Measurements from ENCODE around the gene PHLPP1. TPM values are rescaled to one million over a fixed set of nuclear protein-coding genes. Genes with fewer than 3 reads are reported as not detected.

PHLPP1 gene
- total RNA-seq, 1 experiment from 2014 or later, result 13.7 TPM

- intact Hi-C loops (cut with micrococcal nuclease; ENCODE audit: unreplicated experiment), result no loop called here
- ChIA-PET POLR2A (ENCODE audit: low non-redundant PET) (no interaction called here), CTCF (no interaction called here)
- no peaks in the 10 kb centered on the region for H3K27me3 ChIP-seq (replicated peaks; ENCODE audit: insufficient read depth, low read depth, low read length, poor library complexity)
- no peaks in the 10 kb centered on the region for H3K36me3 ChIP-seq (ENCODE audit: insufficient read depth, low read length, poor library complexity, severe bottlenecking)
- H3K4me3 ChIP-seq (ENCODE audit: low read depth, low read length, poor library complexity, severe bottlenecking), result no peak overlapping the region
- TF ChIP-seq EZH2 (IDR thresholded peaks at IDR 0.05; ENCODE audit: borderline replicate concordance, low read depth, low read length, poor library complexity, severe bottlenecking) (no peak), CTCF (conservative IDR thresholded peaks at IDR 0.05; ENCODE audit: low read depth, low read length) (no peak)
- no peaks in the 10 kb centered on the region for H3K4me1 ChIP-seq (ENCODE audit: insufficient read depth, low read length, poor library complexity, severe bottlenecking)
- BruUV-seq (replicated peaks), result no TSS peak
- DNase-seq (ENCODE audit: low spot score), result no peak
- H3K27ac ChIP-seq (ENCODE audit: low read depth, low read length, poor library complexity, severe bottlenecking), result no peak overlapping the region
- no peaks in the 10 kb centered on the region for H3K9me3 ChIP-seq (ENCODE audit: low read depth, low read length, poor library complexity, severe bottlenecking)
These were observed 263.8 kb downstream of the PHLPP1 start for GRCh38 chr18:62979176-62979575.

GRCh38 chr18:62979900-62980299 lies 264.6 kb downstream of the PHLPP1 start:
- H3K9me3 ChIP-seq (ENCODE audit: low read depth, low read length, poor library complexity, severe bottlenecking), result no peaks in the 10 kb centered on the region
- no peaks in the 10 kb centered on the region for H3K4me1 ChIP-seq (ENCODE audit: insufficient read depth, low read length, poor library complexity, severe bottlenecking)
- POLR2A ChIA-PET (ENCODE audit: low non-redundant PET), result no interaction called here
- no peak for TF ChIP-seq CTCF (conservative IDR thresholded peaks at IDR 0.05; ENCODE audit: low read depth, low read length)
- no peak for TF ChIP-seq EZH2 (IDR thresholded peaks at IDR 0.05; ENCODE audit: borderline replicate concordance, low read depth, low read length, poor library complexity, severe bottlenecking)
- TSS peak; percentile 59 for BruUV-seq (replicated peaks)
- intact Hi-C loops (cut with micrococcal nuclease; ENCODE audit: unreplicated experiment), result loop anchor here (10.0 kb wide), 1 partner anchor 545 kb away; no protein-coding TSS in a partner anchor
- H3K4me3 ChIP-seq (ENCODE audit: low read depth, low read length, poor library complexity, severe bottlenecking), result no peak overlapping the region
- no peaks in the 10 kb centered on the region for H3K27me3 ChIP-seq (replicated peaks; ENCODE audit: insufficient read depth, low read depth, low read length, poor library complexity)
- CTCF ChIA-PET, result no interaction called here
- H3K36me3 ChIP-seq (ENCODE audit: insufficient read depth, low read length, poor library complexity, severe bottlenecking), result no peaks in the 10 kb centered on the region
- no peak overlapping the region for H3K27ac ChIP-seq (ENCODE audit: low read depth, low read length, poor library complexity, severe bottlenecking)
- no peak for DNase-seq (ENCODE audit: low spot score)

- H3K9me3 ChIP-seq (ENCODE audit: low read depth, low read length, poor library complexity, severe bottlenecking), result no peaks in the 10 kb centered on the region
- ChIA-PET POLR2A (ENCODE audit: low non-redundant PET) (no interaction called here), CTCF (interaction anchor here (1.8 kb wide), 1 partner anchor 395 kb away, joined by 12 read pairs; no protein-coding TSS in a partner anchor)
- no peaks in the 10 kb centered on the region for H3K36me3 ChIP-seq (ENCODE audit: insufficient read depth, low read length, poor library complexity, severe bottlenecking)
- intact Hi-C loops (cut with micrococcal nuclease; ENCODE audit: unreplicated experiment), result loop anchor here (10.0 kb wide), 1 partner anchor 547 kb away; no protein-coding TSS in a partner anchor
- no peak for DNase-seq (ENCODE audit: low spot score)
- H3K4me3 ChIP-seq (ENCODE audit: low read depth, low read length, poor library complexity, severe bottlenecking), result no peak overlapping the region
- H3K27me3 ChIP-seq (replicated peaks; ENCODE audit: insufficient read depth, low read depth, low read length, poor library complexity), result no peaks in the 10 kb centered on the region
- no peak overlapping the region for H3K27ac ChIP-seq (ENCODE audit: low read depth, low read length, poor library complexity, severe bottlenecking)
- no TSS peak for BruUV-seq (replicated peaks)
- H3K4me1 ChIP-seq (ENCODE audit: insufficient read depth, low read length, poor library complexity, severe bottlenecking), result no peaks in the 10 kb centered on the region
- TF ChIP-seq EZH2 (IDR thresholded peaks at IDR 0.05; ENCODE audit: borderline replicate concordance, low read depth, low read length, poor library complexity, severe bottlenecking) (no peak), CTCF (conservative IDR thresholded peaks at IDR 0.05; ENCODE audit: low read depth, low read length) (no peak)
These were observed 266.2 kb downstream of the PHLPP1 start for GRCh38 chr18:62981566-62981965.
